ENCODE data around the gene KLF7.

The KLF7 gene

GRCh38 chr2:207087046-207087902, 78.5 kb downstream of the KLF7 start:
- no peak for TF ChIP-seq CTCF (IDR thresholded peaks at IDR 0.05; ENCODE audit: borderline replicate concordance, extremely low read depth, low read length, poor library complexity, severe bottlenecking)
- TF ChIP-seq EZH2 (IDR thresholded peaks at IDR 0.05; ENCODE audit: borderline replicate concordance, low read depth, low read length, severe bottlenecking): no peak
- no peaks in the 10 kb centered on the region for H3K27me3 ChIP-seq (ENCODE audit: insufficient read depth, low read length, poor library complexity)
- H3K4me3 ChIP-seq (ENCODE audit: low read depth in 1 of 2, low read length in 2 of 2): no peak overlapping the region
- H3K4me1 ChIP-seq (ENCODE audit: insufficient read depth, low read length): no peaks in the 10 kb centered on the region
- H3K36me3 ChIP-seq (ENCODE audit: insufficient read depth, low read length): no peaks in the 10 kb centered on the region
- DNase-seq (no peak), ATAC-seq (ENCODE audit: insufficient read depth, low read depth) (no peak)
- H3K9ac ChIP-seq (ENCODE audit: low read depth, low read length): no peak overlapping the region
- H3K79me2 ChIP-seq (ENCODE audit: insufficient read depth, low read length): no peaks in the 10 kb centered on the region
- H2AFZ ChIP-seq (ENCODE audit: low read depth, low read length): no peak overlapping the region
- H3K4me2 ChIP-seq (ENCODE audit: insufficient read depth, low read length): no peak overlapping the region
- H3K27ac ChIP-seq (ENCODE audit: low read length): no peak overlapping the region
- H4K20me1 ChIP-seq (ENCODE audit: insufficient read depth, low read length): no peaks in the 10 kb centered on the region; the same call in 1 of the 2 replicates
- no peaks in the 10 kb centered on the region for H3K9me3 ChIP-seq (ENCODE audit: insufficient read depth, low read length, severe bottlenecking)

- H3K79me2 ChIP-seq (ENCODE audit: insufficient read depth, low read length): no peaks in the 10 kb centered on the region
- H4K20me1 ChIP-seq (ENCODE audit: insufficient read depth, low read length): no peaks in the 10 kb centered on the region
- H3K27ac ChIP-seq (ENCODE audit: low read length): no peak overlapping the region
- H3K36me3 ChIP-seq (ENCODE audit: insufficient read depth, low read length): no peaks in the 10 kb centered on the region
- H3K9me3 ChIP-seq (ENCODE audit: insufficient read depth, low read length, severe bottlenecking): no peaks in the 10 kb centered on the region
- no peaks in the 10 kb centered on the region for H3K4me1 ChIP-seq (ENCODE audit: insufficient read depth, low read length)
- TF ChIP-seq CTCF (IDR thresholded peaks at IDR 0.05; ENCODE audit: borderline replicate concordance, extremely low read depth, low read length, poor library complexity, severe bottlenecking) (no peak), EZH2 (IDR thresholded peaks at IDR 0.05; ENCODE audit: borderline replicate concordance, low read depth, low read length, severe bottlenecking) (no peak)
- H2AFZ ChIP-seq (ENCODE audit: low read depth, low read length): no peak overlapping the region
- no peaks in the 10 kb centered on the region for H3K27me3 ChIP-seq (ENCODE audit: insufficient read depth, low read length, poor library complexity)
- H3K4me3 ChIP-seq (ENCODE audit: low read depth in 1 of 2, low read length in 2 of 2): no peak overlapping the region
- ATAC-seq (ENCODE audit: insufficient read depth, low read depth) (no peak), DNase-seq (no peak)
- H3K9ac ChIP-seq (ENCODE audit: low read depth, low read length): no peak overlapping the region
- H3K4me2 ChIP-seq (ENCODE audit: insufficient read depth, low read length): no peak overlapping the region
Measured at GRCh38 chr2:207086136-207086535, 79.6 kb downstream of the KLF7 start.

- DNase-seq: no peak
- no peak for TF ChIP-seq CTCF (IDR thresholded peaks at IDR 0.05; ENCODE audit: borderline replicate concordance, extremely low read depth, low read length, poor library complexity, severe bottlenecking)
- TF ChIP-seq EZH2 (IDR thresholded peaks at IDR 0.05; ENCODE audit: borderline replicate concordance, low read depth, low read length, severe bottlenecking): no peak
- H3K9me3 ChIP-seq (ENCODE audit: insufficient read depth, low read length, severe bottlenecking): no peaks in the 10 kb centered on the region
- no peak for ATAC-seq (ENCODE audit: insufficient read depth, low read depth)
- H3K4me1 ChIP-seq (ENCODE audit: insufficient read depth, low read length): no peaks in the 10 kb centered on the region
- H3K4me3 ChIP-seq (ENCODE audit: low read depth in 1 of 2, low read length in 2 of 2): no peak overlapping the region
- no peaks in the 10 kb centered on the region for H3K79me2 ChIP-seq (ENCODE audit: insufficient read depth, low read length)
- no peak overlapping the region for H3K9ac ChIP-seq (ENCODE audit: low read depth, low read length)
- 0 out of 2 replicates have a peak, but pooled peaks cover 3% of the 10 kb centered on the region for H3K36me3 ChIP-seq (ENCODE audit: insufficient read depth, low read length)
- H3K4me2 ChIP-seq (ENCODE audit: insufficient read depth, low read length): no peak overlapping the region
- H2AFZ ChIP-seq (ENCODE audit: low read depth, low read length): no peak overlapping the region
- no peak overlapping the region for H3K27ac ChIP-seq (ENCODE audit: low read length)
- no peaks in the 10 kb centered on the region for H3K27me3 ChIP-seq (ENCODE audit: insufficient read depth, low read length, poor library complexity)
- H4K20me1 ChIP-seq (ENCODE audit: insufficient read depth, low read length): no peaks in the 10 kb centered on the region
Measured at GRCh38 chr2:207085110-207085509, 80.6 kb downstream of the KLF7 start.

Data from DND-41 (cell line).